ENCODE measurements around the gene UBE2O.

DNA sequence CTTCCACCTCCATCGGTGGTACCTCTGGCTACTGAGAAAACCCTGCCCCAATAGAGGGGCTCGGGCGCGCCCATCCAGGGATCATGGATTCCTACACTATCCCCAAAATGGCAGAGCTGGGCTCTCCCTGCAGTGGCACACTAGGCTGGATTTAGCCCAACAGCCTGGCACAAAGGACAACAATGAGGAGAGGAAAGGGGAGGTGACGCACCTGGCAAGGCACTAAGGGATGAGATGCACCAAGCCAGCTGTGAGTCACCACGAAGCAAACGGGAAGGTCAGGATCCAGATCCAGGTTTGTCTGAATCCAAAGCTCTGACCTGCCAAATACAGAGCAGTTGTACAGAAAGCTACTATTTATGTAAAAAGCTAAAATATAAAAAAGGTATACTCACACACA lies 18.1 kb downstream of the UBE2O start:
- TF ChIP-seq, protein P1, sequence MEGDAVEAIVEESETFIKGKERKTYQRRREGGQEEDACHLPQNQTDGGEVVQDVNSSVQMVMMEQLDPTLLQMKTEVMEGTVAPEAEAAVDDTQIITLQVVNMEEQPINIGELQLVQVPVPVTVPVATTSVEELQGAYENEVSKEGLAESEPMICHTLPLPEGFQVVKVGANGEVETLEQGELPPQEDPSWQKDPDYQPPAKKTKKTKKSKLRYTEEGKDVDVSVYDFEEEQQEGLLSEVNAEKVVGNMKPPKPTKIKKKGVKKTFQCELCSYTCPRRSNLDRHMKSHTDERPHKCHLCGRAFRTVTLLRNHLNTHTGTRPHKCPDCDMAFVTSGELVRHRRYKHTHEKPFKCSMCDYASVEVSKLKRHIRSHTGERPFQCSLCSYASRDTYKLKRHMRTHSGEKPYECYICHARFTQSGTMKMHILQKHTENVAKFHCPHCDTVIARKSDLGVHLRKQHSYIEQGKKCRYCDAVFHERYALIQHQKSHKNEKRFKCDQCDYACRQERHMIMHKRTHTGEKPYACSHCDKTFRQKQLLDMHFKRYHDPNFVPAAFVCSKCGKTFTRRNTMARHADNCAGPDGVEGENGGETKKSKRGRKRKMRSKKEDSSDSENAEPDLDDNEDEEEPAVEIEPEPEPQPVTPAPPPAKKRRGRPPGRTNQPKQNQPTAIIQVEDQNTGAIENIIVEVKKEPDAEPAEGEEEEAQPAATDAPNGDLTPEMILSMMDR (IDR thresholded peaks at IDR 0.05; ENCODE audit: borderline replicate concordance, extremely low read depth, low read length, poor library complexity, severe bottlenecking), result no peak
- TF ChIP-seq EZH2 (IDR thresholded peaks at IDR 0.05; ENCODE audit: borderline replicate concordance, low read depth, low read length, severe bottlenecking), result no peak
